NCI-H1930 (cell line): ENCODE measurements around the gene SEC24B.

Experiments used
- DNase-seq, 2 experiments: peaks; one replicate each; lab custom pipeline; 2025; lab: John Stamatoyannopoulos, UW

Gene SEC24B

DNA sequence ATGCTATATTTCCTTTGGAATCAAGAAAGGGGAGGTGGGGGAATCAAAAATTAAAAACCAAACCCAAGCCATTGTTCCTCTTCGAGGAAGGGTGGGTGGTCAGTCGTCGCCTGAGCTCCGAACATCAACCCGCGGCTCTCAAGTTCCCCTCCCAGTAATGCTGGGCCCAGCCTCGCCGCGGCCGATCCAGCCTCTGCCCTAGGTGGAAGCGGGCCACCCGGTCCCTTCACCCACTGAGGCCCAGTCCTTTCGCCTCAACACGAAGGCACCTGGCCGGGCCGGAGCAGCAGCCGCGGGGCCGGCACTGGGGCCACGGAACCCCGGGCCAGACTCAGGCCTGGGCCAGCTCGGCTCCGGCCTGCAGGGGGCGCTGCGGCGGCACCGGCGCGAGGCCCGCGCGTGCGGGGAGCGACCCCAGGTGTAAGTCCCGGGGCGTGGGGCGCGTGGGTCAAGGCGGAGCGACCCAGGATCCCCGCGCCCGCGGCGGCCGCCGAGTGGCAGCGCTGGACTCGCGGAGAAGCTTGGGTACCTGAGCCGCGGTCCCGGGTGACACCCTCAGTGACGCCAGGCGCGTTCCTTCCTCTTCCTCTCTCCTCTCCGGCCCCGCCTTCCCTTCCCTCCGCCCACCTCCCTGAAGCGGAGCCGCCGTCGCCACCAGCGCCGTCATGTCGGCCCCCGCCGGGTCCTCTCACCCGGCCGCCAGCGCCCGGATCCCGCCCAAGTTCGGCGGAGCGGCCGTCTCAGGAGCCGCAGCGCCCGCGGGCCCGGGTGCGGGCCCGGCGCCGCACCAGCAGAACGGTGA lies at the start of gene SEC24B:
Gene SEC24B (plus strand): TSS at position 611 of the 802 bp plus-strand sequence. CDS start 55 bp downstream, at position 666.
- peak; percentile 62 to 79 for DNase-seq

DNA sequence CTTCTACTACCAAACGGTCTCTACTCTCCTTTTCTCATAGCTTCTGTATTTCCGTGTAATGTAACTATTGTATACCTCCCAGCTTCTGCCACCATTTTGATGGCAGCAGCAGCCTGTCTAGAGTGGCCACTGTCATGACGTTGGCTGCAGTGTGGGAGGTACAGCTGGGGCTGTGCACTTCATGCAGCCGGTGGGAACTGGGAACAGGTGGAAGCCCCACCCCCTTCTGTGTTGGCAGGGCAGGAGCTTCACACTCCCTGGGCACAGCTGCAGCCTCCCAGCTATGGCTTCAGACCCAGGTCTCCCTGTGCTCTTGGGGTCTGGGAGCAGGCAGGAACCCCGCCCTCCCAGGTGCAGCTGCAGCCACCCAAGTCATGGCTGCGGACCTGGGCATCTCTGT lies 49.8 kb upstream of the SEC24B start:
- no peak for DNase-seq

DNA sequence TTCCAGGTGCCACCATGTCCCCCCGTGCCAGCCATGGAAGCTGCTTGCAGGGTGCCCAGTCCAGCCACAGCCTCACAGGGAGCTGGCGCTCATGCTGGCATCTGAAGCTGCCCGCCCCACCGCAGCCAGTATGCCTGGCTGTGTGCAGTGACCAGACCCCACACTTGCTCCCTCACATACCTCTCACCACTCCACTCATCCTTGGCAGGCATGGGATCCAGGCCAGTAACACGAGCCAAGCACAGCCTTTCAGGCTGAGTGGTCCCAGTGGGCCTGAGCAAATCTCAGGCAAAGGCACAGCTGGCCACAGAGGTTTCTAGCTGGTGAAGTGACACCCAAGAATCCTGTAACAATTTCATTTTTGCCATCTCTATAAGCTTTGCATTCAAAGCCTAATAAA lies 48.4 kb upstream of the SEC24B start:
- DNase-seq, result no peak

DNA sequence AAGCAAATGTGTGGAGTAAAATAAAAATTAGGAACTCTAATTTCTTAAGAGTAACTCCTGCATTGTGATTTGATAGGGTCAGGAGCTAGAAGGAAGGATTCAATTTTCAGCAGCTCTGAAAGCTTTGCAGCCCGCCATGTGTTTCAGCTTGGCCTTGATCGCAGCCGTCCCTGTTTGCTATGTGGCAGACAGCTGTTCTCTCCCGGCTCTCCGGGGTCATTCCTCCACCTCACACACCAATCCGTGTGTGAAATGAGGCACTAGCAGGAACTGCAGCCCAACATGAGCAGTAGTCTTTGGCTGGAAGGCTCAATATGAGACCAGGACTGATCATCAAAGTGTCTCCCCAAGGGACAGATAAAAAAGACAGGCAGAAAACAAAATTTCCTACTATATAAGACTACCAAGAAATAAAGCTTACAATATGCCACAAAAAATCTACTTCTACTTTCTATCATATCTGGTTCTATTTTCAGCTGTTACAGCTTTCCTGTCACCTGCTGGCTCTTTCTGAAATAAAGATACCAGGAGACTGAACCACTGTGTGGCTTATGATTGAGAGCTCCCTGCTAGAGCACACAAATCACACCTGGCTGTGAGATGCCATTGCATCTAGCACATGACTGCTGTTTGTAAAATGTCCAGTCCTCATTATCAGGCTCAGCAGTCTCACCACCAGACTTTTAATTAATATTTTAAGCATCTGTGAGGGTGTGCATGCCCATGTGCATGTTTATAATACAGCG lies 44.1 kb upstream of the SEC24B start:
- no peak for DNase-seq

DNA sequence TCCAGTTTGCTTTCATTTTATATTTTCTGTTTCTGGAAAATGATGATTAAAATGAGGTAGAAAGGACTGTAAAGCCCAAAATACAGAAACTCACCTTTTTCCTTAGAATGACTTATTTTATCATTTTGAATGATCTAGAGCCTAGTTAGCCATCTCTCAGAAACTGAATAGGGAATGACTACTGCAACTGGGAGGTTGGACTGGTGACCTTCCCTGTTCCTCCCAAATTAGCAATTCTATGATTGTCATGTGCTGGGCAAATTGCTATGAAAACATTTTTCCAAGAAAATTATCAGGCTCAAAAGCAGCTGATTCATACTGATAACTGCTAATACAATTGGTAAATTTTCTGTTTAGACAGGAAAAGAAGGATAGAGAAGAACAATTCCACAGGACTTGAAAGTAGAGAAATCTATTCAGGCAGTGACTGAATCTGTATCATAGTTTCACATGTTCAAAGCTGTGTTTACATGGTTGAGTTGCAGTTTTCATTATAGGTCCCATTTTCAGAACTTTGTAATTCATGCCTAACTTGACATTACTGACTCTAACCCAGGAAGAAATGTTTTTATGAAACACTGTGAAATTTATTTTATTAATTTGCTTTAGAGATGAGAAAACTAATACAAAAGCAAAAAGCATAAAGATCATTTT lies 43.4 kb upstream of the SEC24B start:
- no peak for DNase-seq

DNA sequence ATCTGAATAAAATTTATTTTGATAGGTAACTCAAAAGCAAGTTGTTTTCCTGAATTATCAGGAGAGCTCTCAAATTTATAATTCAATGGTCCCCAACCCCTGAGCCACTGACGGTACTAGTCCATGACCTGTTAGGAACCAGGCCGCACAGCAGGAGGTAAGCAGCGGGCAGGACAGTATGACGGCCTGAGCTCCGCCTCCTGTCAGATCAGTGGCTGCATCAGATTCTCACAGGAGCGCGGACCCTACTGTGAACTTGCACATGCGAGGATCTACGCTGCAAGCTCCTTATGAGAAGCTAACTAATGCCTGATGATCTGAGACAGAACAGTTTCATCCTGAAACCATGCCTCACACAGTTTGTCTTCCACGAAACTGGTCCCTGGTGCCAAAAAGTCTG lies 37.9 kb upstream of the SEC24B start:
- DNase-seq, result no peak

DNA sequence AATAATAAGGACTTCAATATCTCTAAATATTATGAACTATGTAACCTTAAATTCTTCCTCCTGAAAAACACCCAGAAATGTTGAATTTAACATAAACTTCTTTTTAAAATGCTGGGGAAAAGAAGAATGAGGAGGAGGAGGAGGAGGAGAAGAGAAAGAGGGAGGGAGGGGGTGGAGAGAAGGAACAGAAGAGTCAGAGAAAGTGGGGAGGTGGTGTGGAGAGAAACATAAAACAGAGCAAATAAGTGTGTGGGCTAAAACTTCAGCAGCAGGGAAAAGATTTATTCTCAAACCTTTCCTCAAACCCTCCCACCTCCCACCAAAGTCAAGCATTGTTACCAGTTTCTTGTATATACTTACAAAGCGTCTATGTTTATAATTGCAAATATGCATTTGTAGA lies 34.7 kb upstream of the SEC24B start:
- no peak for DNase-seq

DNA sequence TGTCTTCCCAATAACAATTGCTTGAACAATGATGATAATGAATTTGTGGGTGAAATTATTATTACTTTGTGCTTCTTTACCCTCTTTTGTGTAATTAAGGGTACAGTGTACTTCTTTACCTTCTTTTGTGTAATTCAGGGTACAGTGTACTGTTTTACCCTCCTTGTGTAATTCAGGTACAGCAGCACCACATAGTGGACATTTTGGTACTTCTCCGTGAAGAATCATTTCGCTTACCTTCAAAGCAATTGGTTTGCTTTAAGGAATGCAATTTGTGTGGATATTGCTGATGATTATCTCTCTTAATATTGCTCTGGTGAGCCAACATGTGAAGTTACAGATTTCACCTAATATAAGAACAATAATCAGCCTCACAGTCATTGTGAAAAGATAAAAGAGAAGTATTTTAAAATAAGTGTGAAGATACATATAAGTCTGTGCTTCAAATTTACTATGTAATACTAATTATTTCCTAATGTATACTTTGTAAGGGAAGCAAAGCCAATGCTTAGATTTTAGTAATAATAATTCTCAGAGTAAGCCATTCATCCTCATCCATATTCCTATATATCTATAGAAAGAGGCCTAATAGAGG lies 27.2 kb upstream of the SEC24B start:
- DNase-seq, result peak; percentile 21 to 47

DNA sequence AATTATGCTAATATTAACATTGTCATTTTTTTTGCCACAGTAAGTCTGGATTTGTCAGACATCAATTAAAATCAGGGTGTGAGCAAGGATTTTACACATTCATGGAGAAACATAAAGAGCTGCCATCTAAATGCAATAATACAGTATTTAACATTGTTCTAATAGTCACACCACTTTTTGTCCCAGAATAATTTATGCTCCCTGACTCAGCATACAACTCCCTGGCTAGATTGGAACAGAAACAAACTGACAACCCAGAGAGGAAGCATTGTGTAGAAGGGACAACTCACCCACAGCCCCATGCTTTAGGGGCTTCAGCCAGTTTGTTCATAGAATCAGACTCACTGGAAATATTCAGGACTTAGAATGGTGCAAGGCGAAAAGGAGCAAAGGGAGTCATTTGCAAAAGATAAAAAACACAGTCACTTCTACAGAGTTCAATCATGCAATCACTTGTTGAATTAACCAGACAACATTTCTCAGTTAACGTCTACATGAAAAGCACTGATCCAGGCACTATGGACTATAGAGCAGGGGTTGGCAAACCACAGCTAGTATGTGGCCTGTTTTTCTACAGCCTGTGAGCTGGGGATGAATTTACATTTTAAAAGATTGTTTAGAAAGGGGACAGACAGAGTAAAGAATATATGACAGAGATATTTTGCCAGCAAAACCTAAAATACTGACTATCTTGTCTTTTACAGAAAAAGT lies 26.4 kb upstream of the SEC24B start:
- DNase-seq, result no peak

DNA sequence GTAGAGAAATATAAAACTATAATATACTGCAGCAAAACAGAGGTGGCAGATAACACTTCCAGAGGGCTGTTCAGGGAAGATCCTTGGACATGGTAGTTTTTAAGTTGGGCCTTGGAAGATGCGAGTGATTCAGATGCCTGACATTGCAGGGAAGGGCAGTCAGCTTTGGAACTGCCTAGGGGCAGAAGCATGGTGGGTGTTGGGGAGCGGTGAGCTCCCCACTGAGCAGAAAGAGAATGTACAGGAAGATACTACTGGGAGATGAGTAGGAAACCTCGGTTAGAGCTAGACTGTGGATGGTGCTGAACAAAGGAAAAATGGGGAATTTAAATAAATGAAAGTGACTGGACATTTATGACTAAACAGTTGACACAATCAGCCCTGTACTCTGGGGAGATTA lies 24.9 kb upstream of the SEC24B start:
- no peak for DNase-seq

DNA sequence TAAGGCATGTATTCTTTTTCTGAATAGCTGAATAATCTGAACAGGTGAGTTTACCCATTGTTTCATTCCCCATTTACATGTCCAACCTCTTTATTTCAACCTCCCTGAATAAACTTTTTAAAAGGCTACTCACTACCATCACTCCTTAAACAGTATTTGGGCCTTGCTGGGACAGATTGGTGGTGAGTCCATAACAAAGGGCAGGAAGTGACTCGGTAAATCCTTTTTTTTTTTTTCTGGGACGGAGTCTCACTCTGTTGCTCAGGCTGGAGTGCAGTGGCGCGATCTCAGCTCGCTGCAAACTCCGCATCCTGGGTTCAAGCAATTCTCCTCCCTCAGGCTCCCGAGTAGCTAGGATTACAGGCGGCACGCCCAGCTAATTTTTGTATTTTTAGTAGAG lies 23.4 kb upstream of the SEC24B start:
- no peak for DNase-seq

DNA sequence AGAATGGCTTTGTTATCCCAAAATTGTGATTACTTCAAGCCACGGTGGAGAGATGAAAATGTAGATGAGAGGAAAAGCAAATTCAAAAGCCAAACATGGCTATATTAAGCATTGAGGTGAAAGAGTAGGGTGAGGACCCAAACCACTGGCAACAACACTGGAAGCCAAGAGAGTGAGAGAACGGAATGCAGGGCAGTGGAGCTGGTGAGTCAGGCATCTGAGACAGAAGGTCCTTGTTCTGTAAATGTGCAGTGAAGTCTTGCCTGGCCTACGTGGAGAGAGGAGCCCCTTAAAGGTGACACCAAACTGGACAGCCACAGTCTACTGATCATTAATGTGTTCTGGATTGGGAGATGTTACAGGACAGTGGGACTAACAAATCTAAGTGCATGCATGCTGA lies 22.8 kb upstream of the SEC24B start:
- no peak for DNase-seq

DNA sequence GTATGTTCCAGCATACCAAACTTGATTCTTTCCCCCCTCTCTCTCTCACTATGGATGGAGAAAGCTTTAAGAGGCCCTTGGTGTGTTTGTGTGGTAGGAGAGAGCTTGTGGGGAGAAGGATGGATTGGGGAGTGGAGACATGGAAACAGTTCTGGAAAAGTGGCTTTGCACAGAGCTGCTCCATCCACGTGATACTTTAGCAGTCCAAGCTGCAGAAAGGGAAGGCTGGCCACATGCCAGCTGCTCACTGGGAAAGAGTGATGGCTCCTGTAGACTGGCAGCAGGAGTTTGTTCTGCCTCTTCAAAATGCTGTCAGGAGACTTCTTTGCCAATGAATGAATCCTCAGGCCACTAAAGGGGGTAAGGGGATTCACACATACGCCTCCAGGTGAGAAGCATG lies 21.7 kb upstream of the SEC24B start:
- no peak for DNase-seq

DNA sequence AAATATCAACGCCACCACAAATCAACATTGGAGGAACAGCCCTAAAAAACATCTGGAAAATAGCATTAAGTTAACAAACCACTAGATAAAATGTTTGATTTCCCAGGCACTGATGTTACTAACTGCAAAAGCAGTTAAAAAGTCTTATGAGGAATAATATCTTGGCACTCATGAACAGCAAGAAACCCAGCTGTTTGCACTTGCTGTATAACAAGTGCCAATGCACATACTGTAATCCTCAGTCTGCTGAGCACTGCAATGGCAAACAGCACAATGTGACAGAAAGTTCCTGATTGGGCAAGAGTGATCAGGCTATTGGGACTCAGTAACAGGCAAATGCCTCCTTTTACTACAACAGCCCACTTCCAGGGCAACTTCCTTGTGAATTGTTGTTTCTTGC lies 20.8 kb upstream of the SEC24B start:
- no peak for DNase-seq

DNA sequence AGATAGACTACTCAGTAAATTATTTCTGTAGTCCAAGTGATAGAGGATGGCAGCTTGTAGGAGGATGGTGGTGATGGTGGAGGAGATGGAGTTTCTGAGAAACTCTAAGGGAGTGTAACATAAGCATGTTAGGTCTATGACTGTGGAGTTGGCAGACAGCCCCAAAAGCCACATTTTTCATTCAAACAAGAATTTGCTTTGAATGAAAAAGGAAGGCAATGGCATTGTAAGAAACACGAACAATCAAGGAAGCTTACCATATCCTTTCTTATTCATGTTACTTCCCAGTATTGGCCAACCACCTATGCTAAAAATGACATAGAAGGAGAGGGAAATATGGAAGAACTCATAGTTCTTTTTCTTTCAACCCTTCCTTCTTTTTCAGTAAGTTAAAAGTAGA lies 18.7 kb upstream of the SEC24B start:
- DNase-seq, result no peak

DNA sequence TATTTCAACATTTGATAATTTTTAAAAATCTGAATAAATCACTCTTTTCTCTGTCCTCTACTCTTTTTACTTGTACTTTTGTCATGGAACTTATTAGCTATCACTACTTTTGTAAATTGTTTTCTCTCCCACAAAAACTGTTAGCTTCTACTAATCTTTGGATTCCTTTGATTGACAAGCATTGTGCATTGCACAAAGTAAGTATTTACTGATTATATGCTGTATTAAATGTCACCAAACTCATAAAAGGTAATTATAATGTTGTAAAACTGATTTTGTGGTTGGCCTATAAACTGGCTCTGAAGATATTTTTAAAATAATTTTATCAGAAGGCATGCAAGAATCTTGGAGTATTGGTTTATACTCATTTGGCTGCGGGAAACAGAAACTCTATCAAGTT lies 15.0 kb upstream of the SEC24B start:
- DNase-seq, result no peak

DNA sequence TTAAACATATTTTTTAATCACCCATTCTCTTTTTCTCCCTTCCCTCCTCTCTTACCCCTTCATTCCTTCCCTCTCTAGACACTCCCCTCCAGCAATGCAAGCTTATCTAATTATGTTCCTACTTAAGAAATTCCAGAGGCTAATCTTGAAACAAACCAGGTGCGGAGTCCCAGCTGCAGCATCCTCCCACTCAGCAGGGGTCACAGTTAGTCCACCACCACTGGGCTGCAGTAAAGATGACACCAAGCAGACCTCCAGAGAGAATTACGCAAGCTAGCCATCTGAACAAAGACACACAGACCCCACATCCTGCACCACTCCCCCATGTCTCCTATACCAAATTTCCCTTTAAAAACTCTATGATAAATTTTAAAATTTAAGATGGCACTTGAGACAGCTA lies 13.9 kb upstream of the SEC24B start:
- DNase-seq, result no peak

DNA sequence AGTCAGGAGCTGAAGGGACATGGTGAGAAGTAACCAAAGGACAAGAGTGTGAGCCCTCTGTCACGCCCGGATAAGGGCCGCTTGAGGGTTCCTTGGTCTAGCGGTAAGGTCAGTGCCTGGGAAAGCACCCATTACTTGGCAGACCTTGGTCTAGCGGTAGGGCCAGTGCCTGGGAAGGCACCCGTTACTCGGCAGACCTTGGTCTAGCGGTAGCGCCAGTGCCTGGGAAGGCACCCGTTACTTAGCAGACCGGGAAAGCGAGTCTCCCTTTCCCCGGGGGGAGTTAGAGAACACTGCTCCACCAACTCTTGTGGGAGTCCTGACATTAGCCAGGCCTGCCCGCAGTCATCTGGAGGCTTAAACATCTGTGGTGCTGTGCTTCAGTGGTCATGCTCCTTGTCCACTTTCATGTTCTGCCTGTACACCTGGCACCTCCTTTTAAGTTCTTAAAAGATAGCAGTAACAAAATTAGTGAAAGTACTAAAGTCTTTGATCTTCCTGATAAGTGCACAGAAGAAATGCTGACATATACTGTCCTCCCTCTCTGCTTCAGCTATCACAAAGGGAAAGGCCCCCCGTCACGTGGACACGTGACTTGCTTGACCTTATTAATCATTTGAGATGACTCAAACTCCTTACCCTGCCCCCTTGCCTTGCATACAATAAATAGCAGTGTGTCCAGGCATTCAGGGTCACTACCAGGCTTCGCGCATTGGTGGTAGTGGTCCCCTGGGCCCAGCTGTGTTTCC lies 9.3 kb upstream of the SEC24B start:
- DNase-seq, result no peak

DNA sequence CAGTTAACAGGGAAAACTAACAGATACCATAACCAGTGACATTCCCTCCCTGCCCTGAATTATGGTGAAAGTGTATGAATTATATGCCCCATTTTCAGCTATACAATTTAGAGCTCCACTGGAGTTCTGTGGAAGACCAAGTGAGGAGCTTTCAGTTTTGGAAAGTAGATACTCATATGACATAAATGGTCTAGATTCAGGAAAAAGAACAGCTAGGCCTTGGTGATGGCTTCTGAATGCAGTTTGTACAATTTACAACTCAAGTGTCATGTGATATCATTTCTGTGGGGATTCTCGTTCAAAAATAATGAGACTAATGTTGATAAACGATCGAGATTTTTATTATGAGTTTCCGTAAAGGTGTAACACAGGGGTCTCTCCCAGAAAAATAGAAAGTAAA lies 8.2 kb upstream of the SEC24B start:
- no peak for DNase-seq

DNA sequence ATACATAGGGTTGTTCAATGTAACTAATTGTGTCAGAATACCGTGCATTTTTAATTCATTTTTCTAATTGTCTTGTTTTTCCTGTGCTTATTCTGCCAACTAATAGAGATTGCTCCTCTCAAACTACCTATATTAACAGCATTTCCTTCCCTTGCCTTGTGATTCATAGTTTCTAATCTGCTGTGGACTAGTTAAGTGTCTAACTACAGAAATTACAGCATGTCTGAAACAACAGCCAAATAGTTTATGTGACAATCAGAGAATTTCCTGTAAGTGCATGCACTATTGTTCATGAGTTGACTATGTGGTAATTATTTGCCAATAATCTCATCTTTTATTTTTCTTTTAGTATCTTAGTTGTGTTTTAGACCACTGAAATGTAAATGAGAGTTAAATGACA lies 4.1 kb upstream of the SEC24B start:
- DNase-seq, result no peak

DNA sequence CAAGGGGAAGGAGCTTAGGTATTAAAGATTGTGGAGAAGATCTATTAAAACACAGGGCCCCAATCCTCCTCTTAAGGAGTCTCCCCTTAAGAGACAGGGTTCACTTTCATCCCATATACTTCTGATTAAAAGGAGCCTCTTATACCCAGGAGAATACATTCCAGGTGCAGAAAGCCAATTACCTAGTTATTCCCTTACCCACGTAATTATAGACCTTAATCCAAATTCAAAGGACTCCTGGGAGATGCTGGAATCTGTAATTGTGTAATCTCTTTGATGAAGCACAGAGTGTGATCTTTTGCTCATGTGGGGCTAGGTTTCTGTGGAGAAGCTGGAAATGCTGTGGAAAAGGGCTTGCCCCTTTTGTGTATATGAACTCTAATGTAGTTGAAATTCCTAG lies 1.4 kb upstream of the SEC24B start:
- DNase-seq, result peak in 1 of 2 experiments; percentile 19
